CD4-positive, alpha-beta T cell treated with Interleukin-2 at 100 ng/mL for 4 hours (primary cell): Measurements from ENCODE around the gene RMDN2.

Experiments
- DNase-seq: peaks from one replicate; pipeline ENCODE4 v3.0.0-alpha.2; 2020; ENCODE audit warnings: low spot score

The RMDN2 gene

DNA sequence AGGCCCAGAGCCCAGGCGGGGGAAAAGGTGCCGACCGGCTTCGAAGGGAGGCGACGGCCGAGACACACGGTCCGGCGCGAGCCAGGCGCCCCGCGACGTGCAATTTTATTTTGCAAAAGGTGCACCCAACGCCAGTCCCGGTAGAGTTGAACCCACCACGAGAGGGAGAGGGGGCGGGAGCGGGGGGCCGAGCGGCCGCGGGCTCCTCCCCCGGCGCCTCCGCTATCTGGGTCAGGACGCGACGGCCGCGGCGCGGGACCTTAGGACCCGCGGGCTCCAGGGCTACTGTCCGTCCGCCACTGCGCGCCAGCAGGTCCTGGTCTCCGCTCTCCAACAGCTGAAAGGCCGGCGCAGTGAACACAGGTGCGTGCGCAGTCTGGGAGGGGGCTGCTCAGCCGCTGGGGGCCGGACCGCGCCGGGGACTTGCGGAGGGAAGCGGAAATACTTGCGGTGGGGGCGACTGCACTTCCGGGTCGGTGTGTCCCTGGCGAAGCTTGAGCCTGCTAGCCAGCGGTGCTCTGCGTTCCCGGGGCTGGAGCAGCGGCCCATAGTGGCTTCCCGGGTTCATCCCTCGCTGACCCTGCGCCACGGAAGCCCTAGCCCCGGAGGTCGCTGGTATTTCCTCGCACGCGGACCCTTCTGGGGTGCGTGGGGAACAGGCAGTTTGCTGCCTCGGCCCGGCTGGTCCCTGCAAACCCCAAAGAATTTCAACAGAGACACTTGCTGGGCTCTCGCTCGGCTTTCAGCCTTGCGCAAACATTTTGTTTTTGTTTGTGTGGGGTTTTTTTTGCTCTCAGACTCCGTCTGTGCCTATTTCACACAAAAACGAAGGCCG lies at the start of gene RMDN2:
Gene RMDN2, plus strand, starts transcription at position 225 of the 835 bp plus-strand sequence. CDS start 3,991 bp downstream, outside the sequence.
- DNase-seq = peak; percentile 74

DNA sequence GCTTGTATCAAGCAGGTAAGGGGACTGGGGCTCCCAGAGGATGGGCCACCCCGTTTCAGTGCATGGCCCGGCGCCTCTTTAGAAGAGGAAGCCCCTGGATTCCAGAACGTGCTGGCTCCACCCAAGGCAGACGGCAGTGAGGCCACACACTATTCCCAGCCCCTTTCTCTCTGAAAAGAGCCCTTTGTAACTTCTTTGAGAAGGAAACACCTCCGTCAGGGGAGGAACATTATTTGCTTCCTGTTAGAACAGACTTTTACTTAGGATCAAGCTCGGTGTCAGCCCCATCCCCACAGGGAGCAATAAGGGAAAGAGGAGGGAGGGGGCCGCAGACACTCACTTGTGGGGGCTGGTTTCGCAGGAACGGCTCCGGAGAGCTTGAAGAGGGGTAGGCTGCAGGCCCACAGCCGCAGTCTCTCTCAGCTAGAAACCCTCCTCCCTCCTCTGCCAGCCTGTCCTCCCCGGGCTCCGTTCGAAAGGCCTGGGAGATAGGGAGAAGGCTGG lies 49.6 kb upstream of the RMDN2 start:
- no peak for DNase-seq

- no peak for DNase-seq
These were observed 48.9 kb upstream of the RMDN2 start for GRCh38 chr2:37876227-37876626.

- peak; percentile 77 for DNase-seq
These were observed 47.4 kb upstream of the RMDN2 start for GRCh38 chr2:37877457-37878315.

- no peak for DNase-seq
These were observed 46.6 kb upstream of the RMDN2 start for GRCh38 chr2:37878536-37878935.

GRCh38 chr2:37880551-37880950 lies 44.5 kb upstream of the RMDN2 start:
- no peak for DNase-seq

DNA sequence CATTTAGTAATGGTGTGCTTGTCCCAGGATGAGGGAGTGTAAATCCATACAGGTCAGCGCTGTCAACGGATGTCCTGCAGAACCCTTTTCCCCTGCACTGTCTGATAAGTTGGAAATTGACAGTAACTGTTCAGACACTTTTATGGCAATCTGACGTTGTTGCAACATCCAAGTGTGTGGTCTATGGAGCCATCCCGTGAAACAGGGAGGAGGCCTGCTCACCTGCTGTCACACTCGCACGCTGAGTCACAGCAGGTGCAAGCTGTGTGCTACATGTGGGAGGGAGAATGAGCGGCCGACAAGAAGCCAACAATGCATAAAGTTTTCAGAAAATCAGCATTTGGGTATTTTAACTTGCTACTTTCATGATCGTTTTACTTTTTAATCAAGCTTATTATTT lies 43.7 kb upstream of the RMDN2 start:
- no peak for DNase-seq

- DNase-seq = no peak
These were observed 43.1 kb upstream of the RMDN2 start for GRCh38 chr2:37882036-37882435.

GRCh38 chr2:37883518-37883917 lies 41.6 kb upstream of the RMDN2 start:
- DNase-seq = no peak

DNA sequence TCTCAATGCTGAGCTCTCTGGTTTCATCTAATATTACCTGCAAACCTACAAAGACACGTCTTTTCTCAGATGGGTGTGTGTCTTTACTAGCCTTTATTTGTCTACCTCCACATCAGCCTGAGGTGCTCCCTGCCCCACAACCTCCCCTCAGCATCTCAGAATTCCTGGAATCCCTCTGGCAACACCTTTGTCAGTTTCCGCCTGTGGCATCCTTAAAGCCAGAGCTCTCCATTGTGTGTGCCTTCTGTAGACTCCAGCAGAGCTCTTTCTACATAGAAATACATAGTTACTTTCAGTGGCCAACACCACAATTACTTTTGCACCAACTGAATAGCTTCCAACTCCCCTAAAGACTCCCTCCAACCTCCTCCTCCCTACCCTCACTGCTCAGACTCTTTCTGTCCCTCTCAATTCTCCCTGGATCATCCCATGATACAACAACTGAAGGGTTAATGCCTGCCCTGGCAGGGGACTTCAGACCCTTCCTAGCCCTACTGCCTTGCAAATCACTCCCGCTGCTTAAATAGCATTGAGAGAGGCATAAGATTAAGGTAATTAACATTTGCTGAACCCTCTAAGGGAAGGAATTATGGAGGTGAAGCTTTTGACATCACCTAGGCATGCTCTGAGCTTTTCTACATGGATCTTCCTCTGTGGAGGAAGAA lies 39.6 kb upstream of the RMDN2 start:
- no peak for DNase-seq

- no peak for DNase-seq
These were observed 38.3 kb upstream of the RMDN2 start for GRCh38 chr2:37886745-37887144.

- no peak for DNase-seq
These were observed 37.8 kb upstream of the RMDN2 start for GRCh38 chr2:37887286-37887685.

GRCh38 chr2:37890893-37891495 lies 34.1 kb upstream of the RMDN2 start:
- peak; percentile 63 for DNase-seq

GRCh38 chr2:37891846-37892435 lies 33.1 kb upstream of the RMDN2 start:
- no peak for DNase-seq

DNA sequence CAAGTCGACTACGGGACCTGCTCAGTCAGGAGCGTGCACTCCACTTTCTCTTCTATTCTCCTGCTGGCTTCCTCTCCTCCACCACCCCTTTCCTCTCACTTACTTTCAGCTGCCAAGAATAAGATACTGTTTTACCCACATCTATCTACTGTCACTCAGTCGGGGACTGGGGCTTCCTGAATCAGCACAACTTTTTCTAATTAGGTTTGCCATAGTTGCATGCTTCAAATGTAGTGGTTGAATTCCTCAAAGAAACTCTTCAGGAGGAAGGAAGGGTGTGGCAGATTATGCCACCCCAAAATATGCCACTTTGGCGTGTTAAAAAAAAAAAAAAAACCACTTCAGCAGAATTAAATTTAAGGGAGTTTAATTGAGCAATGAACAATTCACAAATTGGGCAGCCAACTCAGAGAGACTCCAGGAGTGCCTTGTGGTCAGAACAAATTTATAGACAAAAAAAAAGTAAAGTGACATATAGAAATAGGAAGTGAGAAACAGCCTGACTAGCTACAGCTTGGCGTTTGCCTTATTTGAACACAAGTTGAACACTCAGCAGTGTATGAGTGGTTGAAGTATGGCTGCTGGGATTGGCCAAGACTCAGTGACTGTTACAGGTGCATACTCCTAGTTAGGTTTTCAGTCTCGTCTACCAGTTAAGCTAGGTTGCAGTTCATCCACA lies 32.5 kb upstream of the RMDN2 start:
- DNase-seq = peak; percentile 28

DNA sequence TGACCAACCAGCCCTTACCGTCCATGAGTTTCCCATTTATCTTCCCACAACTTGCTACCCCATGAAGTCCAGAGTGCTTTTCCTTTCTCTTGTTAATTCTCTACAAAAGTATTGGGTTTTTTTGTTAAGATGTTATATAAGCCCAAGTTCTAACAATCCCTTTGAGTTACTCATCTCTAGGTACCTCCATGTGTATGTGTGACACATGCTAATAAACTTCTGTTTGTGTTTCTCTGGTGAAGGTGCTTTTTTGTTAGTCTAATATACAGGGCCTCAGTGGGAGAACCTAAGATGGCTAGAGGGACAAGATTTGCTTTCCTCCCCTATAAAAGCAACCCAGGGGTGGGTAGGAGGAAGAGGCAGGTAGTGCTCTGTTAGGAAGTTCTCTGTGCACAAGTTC lies 31.8 kb upstream of the RMDN2 start:
- DNase-seq = no peak

- peak; percentile 5 for DNase-seq
These were observed 31.0 kb upstream of the RMDN2 start for GRCh38 chr2:37894047-37894446.

- DNase-seq = no peak
These were observed 30.5 kb upstream of the RMDN2 start for GRCh38 chr2:37894601-37895000.

DNA sequence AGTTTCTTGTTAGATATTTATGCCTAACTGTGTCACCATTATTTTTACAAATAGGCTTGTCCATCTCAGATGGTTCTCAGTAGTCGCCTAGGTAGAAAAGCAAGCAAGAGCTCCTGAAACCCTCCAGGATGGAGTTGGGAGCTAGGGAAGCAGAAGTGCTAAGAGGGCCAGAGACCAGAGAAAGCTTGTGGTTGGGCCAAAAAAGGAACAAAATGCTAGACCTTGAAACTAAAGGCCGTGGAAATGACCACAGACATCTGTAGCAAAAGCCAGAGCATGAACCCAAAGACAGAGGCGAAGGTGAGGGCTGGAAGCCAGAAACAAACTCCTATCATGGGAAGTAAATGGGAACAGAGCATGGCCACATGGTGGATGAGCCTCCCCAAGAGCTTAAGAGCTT lies 29.9 kb upstream of the RMDN2 start:
- no peak for DNase-seq

GRCh38 chr2:37896319-37896718 lies 28.8 kb upstream of the RMDN2 start:
- no peak for DNase-seq

- DNase-seq = no peak
These were observed 27.6 kb upstream of the RMDN2 start for GRCh38 chr2:37897511-37897910.
